ENCODE results near the gene NUPR1.
"Not testable (repeated sequence)": the region's sequence is repeated elsewhere in the genome, so short reads cannot be mapped to it uniquely, and the experiment has no call there.

Gene NUPR1

DNA sequence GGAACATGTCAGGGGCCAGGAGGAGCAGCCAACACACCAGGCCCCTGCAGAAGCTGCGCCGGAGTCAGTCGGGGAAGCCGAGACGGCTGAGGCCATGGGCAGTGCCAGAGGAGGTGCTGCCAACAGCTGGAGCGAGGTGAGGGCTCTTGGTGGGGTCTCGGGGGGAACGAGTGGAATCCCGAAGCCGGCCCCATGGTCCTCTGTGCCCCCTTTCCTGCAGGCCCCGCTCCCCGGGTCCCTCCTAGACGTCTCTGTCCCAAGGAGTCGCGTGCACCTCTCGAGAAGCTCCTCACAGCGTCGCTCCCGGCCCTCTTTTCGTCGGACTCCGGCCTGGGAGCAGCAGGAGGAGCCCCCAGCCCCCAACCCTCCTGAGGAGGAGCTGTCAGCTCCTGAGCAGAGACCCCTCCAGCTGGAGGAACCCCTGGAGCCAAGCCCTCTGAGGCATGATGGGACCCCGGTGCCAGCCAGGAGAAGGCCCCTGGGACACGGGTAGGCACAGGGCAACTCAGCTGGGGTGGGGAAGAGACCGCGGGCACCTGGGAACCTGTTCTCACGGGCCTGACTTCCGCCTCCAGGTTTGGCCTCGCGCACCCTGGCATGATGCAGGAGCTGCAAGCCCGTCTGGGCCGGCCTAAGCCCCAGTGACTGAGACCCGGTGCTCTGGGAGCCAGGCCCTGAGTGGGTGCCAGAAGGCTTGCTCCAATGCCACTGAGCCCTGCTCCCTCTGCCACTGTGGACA, 40.7 kb downstream of the NUPR1 start:
- DNase-seq = no peak

DNA sequence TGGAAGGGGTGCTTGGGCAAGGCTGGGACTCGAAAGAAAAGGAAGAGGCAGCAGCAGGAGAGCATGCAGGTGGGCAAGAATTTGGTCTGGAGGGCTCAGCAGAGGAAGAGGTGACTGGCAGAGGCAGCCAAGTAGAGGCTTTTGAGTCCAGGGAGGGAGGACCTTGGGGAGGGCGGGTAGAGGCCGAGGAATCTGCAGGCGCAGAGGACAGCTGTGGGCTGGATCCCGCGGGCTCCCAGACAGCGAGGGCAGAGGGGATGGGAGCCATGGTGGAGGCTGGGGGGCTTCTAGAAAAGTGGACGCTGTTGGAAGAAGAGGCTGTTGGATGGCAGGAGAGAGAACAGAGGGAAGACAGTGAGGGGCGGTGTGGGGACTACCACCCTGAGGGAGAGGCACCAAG, 41.4 kb downstream of the NUPR1 start:
- no peak for DNase-seq

DNA sequence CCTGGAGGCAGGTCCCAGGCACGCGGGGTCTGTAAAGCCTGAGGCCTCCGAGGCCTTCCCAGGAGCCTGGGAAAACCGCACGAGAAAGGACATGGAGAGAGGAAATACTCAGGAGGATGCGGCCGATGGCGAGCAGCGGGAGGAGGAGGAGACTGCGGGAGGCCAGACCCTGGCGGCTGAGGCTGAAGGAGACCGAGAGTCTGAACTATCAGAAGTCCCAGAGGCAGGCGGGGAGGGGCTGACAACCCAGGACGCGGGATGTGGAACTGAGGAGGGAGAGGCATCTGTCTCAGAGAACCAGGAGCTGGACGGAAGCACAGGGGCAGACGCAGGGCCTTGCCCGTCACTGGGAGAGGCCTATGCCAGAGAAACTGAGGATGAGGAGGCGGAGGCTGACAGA, 41.9 kb downstream of the NUPR1 start:
- DNase-seq = no peak

DNA sequence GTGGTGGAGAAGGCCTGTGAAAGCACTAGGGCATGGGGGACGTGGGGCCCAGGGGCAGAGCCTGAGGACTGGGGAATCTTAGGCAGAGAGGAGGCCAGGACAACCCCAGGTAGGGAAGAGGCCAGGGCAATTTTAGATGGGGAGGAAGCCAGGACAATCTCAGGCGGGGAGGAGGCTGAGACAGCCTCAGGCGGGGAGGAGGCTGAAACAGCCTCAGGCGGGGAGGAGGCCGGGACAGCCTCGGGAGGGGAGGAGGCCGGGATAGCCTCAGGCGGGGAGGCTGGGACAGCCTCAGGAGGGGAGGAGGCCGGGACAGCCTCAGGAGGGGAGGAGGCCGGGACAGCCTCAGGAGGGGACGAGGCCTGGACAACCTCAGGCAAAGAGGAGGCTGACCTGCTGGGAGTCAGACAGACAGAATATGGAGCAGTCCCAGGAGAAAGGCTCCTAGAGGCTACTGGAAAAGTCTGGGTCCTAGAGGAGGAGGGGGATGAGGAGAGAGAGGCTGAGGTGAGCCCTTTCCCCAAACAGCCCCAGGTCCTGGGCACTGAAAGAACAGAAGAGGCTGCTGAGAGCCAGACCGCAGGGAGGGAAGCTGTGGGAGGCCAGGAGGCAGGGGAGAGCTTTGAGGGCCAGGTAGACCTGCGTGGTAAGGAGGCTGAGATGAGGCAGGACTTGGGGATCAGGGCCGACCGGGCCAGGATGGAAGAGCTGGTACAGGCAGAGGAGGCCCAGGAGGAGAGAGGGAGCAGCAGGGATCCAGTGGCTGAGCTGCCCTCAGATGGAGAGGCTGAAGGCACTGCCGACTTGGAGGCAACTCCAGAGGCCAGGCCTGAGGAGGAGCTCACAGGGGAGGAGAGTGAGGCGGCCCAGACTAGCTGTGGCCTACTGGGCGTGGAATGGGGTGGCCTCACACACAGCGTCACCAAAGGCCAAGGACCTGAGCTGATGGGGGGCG, 42.7 kb downstream of the NUPR1 start:
- no peak for DNase-seq

DNA sequence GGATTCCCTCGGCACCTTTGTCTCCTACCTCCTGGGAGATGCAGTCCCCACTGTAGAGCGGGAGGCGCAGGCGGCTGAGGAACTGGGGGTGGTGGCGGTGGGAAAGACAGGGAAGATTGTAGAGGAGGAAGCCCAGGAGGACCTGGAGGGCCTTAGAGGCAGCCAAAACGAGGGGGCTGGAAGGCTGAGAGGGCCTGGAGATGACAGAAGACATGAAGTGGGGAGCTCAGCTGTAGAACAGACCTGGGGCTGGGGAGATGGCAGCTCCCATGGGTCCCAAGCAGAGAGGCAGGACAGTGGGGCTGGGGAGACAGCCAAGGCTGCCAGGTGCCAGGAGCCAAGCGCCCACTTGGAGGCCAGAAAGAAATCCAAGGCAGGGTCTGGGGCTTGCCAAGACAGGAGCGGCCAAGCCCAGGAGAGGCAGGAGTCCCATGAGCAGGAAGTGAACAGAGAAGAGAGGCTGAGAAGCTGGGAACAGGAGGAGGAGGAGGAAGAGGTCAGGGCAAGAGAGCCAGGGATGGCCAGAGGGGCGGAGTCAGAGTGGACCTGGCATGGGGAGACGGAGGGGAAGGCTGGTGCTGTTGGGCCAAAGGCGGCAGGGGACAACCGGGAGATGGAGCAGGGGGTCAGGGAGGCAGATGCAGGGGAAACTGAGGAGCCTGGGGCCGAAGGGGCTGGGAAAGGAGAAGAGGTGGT, 43.5 kb downstream of the NUPR1 start:
- no peak for DNase-seq

DNA sequence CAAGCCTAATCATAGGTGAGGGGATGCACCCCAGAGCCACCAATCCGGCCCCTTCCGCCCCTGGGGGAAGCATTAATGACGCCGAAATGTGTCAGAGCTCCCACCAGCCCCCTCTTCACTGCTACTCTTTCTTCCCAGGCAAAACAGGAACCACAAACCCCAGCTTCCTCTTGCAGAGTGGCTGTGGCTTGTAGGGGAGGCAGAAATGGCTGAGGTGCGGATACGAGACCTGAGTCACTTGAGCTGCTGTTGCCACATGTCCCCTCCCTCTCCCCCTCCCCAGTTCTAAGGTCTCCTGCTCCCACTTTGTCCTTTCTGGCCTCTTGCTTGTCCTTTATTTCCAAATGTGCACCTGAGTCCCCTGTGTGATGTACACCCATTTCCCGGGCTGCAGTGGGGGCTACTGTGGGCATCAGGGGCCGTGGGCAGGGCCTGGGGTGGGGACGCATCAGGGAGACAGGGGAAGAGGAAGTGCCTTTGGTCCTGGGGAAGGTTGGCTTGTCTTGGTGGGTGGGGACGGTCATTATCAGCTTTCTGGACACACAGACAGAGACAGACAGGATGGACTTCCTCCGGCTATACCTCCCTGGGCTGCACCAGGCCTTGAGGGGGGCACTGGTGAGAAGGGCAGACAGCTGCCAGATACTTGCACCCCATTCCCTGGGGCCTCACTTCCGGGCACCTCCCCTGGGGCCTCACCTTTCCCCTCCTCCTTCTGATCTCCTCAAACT, 44.5 kb downstream of the NUPR1 start, which contains the start of gene APOBR:
Gene APOBR (plus strand): TSS at position 523 of the 731 bp plus-strand sequence. CDS start 39 bp downstream, at position 562.
- DNase-seq = peak; percentile 72

DNA sequence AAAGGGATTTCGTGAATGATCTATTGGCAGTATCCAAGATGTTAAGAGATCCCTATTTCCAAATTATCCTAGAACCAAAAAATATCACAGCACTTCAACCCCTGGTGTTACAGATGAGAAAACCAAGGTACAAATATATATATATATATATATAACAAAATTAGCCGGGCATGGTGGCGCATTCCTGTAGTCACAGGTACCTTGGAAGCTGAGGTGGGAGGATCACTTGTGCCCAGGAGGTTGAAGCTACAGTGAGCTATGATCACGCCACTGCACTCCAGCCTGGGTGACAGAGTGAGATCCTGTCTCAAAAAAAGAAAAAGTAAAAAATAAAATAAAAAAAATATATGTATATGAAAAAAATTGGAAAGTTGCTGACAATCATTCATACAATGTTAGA, 46.3 kb downstream of the NUPR1 start:
- DNase-seq = no peak

DNA sequence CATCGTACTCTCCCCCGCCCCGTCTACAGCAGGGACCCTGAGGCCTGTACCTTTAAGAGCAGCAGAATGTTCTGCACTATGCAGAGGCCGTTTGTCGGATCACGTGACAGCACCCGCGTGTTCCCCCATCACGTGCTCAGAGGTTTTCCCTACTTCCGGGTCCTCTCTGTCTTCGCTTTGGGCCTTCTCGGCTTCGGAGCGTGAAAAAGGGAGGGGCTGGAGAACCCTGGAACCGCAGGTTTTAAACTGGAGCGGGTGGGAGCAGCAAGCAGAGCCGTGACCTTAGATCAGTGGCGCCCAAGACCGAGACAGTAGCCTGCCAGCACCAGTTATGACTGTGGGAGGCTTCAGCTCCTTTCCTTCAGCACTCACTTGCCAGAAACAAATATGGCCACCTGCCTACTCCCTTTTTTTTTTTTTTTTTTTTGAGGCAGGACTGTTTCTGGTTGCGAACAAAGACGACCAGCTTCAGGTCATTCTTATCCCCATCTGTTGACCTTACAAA, 46.8 kb downstream of the NUPR1 start, which contains the start of gene CLN3:
Gene CLN3 (minus strand): TSS at position 105 of the 505 bp plus-strand sequence. CDS start 315 bp downstream, outside the sequence.
- DNase-seq = peak; percentile 80

DNA sequence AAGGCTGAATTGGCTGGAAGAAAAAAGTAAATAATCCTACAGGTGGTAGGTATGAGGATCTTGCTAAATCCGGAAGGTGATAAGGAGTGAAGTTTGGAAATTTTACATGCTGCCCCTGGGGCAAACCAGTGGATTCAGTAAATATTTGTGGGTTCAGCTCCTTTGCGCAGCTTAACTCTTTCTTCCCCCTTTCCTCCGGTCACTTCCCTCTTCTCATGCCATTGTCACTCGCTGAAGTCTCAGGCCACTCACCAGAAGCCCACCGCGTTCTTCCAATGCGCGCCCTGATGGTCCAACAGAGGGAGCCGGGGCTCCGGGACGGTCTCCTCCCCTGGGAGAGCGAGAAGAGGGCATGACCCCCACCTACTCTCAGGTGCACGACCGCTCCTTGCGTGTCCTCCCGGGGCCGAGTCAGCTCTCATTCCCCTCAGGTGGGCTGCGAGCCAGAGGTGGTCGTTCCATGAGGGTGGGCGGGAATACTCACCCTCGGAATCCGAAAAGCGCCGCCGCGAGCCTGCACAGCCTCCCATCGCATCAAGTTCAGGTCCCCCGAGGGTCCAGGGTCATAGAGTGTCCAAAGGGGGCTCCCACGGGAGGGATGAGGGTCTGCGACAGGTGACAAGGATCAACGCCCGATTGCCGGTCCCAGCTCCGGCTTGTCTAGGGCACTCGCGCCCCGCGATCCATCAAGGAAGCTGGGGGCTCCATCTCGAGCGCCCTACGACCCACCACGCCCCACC, 47.4 kb downstream of the NUPR1 start:
- no peak for DNase-seq

DNA sequence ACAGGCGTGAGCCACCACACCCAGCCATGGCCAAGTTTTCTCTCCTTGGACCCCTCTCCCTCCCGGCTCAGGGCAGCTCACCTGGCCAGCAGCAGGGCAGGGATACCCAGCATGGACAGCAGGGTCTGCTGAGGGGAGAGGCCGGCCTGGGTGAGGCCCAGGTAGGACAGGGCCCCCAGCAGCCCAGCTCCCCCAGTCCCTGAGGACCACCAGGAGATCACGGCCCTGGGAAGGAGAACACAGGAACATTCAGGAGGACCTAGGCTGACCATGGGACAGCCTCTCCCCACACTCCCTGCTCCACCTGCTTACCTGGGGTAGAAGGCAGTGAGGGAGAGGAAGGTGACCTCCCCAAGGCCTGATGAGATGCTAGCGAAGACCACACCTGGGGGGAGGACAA, 52.5 kb downstream of the NUPR1 start:
- DNase-seq = no peak

DNA sequence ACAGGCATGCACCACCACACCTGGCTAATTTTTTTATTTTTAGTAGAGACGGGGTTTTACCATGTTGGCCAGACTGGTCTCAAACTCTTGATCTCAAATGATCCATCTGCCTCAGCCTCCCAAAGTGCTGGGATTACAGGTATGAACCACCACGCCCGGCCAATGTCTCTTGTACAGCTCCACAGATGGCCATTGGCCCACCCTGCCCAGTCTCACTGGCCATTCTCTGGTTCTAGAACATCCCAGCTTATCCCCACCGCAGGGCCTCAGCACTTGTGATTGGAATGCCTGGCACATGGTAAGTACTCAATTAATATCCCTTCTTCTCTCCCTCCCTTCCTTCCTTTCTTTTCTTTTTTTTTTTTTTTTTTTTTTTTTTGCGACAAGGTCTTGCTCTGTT, 55.4 kb downstream of the NUPR1 start:
- DNase-seq = not testable (repeated sequence)

All from activated CD4-positive, alpha-beta T cell treated with anti-CD3 and anti-CD28 coated beads for 1 hour (primary cell).